HEK293 (cell line): Measurements from ENCODE around the gene CEBPZ.

ENCODE experiments used
- CTCF ChIA-PET: fragments of 350-600 bp; formaldehyde crosslinking; extraction: SDS; loops from one replicate; lab custom pipeline; 2021; ENCODE audit warnings: antibody characterized with exemption; lab: Yijun Ruan, JAX
- POLR2A ChIA-PET: fragments of 300-600 bp; formaldehyde crosslinking; extraction: SDS; loops from one replicate; lab custom pipeline; 2020; ENCODE audit warnings: antibody characterized with exemption, inconsistent platforms; lab: Yijun Ruan, JAX
- H3K27ac ChIP-seq: fragments of 200-500 bp; sonication (Bioruptor generic); 2 replicates; pipeline ENCODE4 v1.5.1; 2014; ENCODE audit warnings: low read depth, low read length, control low read depth, inconsistent platforms; ENCODE audit errors: extremely low read depth
- H3K36me3 ChIP-seq, 2 experiments: fragments of 200-500 bp in 1 of 2; sonication (Bioruptor generic) in 1 of 2; 1 replicate in 1 of 2; 2 replicates in 1 of 2; pipeline ENCODE4 v1.5.1; 2014 to 2017; ENCODE audit warnings: inconsistent platforms in 2 of 2, low read length in 2 of 2; ENCODE audit not compliant: control insufficient read depth in 2 of 2, insufficient read depth in 1 of 2
- H3K4me1 ChIP-seq: fragments of 200-500 bp; sonication (Bioruptor generic); 2 replicates; pipeline ENCODE4 v1.5.1; 2014; ENCODE audit warnings: mild to moderate bottlenecking, low read length, inconsistent platforms; ENCODE audit not compliant: control insufficient read depth, insufficient read depth
- H3K4me3 ChIP-seq: 2 replicates; pipeline ENCODE4 v1.5.1; 2011; ENCODE audit warnings: low read depth, mild to moderate bottlenecking, control low read depth, low read length, moderate library complexity
- H3K9me3 ChIP-seq: fragments of 200-500 bp; sonication (Bioruptor generic); 2 replicates; pipeline ENCODE4 v1.5.1; 2014; ENCODE audit warnings: low read depth, low read length, inconsistent platforms; ENCODE audit not compliant: control insufficient read depth, insufficient read depth
- CTCF ChIP-seq: fragments of 450-650 bp; formaldehyde crosslinking; IDR thresholded peaks from 2 replicates; pipeline ENCODE4 v1.5.1; 2016; ENCODE audit warnings: missing biosample characterization, missing genetic modification characterization
- GFI1B ChIP-seq: fragments of 450-650 bp; formaldehyde crosslinking; IDR thresholded peaks from 2 replicates; pipeline ENCODE4 v1.5.1; 2016; ENCODE audit warnings: missing biosample characterization, missing genetic modification characterization
- GLIS2 ChIP-seq: fragments of 450-650 bp; formaldehyde crosslinking; IDR thresholded peaks from 2 replicates; pipeline ENCODE4 v1.5.1; 2016; ENCODE audit warnings: missing biosample characterization, missing genetic modification characterization
- KLF10 ChIP-seq: fragments of 450-650 bp; IDR thresholded peaks from 2 replicates; pipeline ENCODE4 v1.5.1; 2018; ENCODE audit warnings: missing biosample characterization, mild to moderate bottlenecking, missing genetic modification characterization
- KLF9 ChIP-seq: fragments of 450-650 bp; formaldehyde crosslinking; IDR thresholded peaks from 2 replicates; pipeline ENCODE4 v1.5.1; 2016; ENCODE audit warnings: missing biosample characterization, missing genetic modification characterization, low read depth
- PRDM1 ChIP-seq: fragments of 450-650 bp; formaldehyde crosslinking; IDR thresholded peaks from 2 replicates; pipeline ENCODE4; 2016; ENCODE audit warnings: missing biosample characterization, missing genetic modification characterization
- SCRT1 ChIP-seq: fragments of 450-650 bp; formaldehyde crosslinking; IDR thresholded peaks from 2 replicates; pipeline ENCODE4 v1.5.1; 2016; ENCODE audit warnings: missing biosample characterization, missing genetic modification characterization, borderline replicate concordance
- SP2 ChIP-seq: fragments of 450-650 bp; formaldehyde crosslinking; IDR thresholded peaks from 2 replicates; pipeline ENCODE4 v1.5.1; 2016; ENCODE audit warnings: missing biosample characterization, missing genetic modification characterization
- SP7 ChIP-seq: fragments of 450-650 bp; formaldehyde crosslinking; IDR thresholded peaks from 2 replicates; pipeline ENCODE4 v1.5.1; 2016; ENCODE audit warnings: missing biosample characterization, missing genetic modification characterization
- TCF7L2 ChIP-seq: IDR thresholded peaks from 2 replicates; pipeline ENCODE4 v1.6.1; 2011; ENCODE audit warnings: low read depth, mild to moderate bottlenecking, inconsistent platforms, low read length, moderate library complexity, borderline replicate concordance
- ZFP37 ChIP-seq: fragments of 450-650 bp; formaldehyde crosslinking; IDR thresholded peaks from 2 replicates; pipeline ENCODE4 v1.5.1; 2016; ENCODE audit warnings: missing biosample characterization, missing genetic modification characterization
- ZNF155 ChIP-seq: fragments of 450-650 bp; formaldehyde crosslinking; IDR thresholded peaks from 2 replicates; pipeline ENCODE4 v1.5.1; 2016; ENCODE audit warnings: missing biosample characterization, missing genetic modification characterization
- ZNF24 ChIP-seq: fragments of 450-650 bp; formaldehyde crosslinking; IDR thresholded peaks from 2 replicates; pipeline ENCODE4 v1.5.1; 2016; ENCODE audit warnings: missing biosample characterization, missing genetic modification characterization
- ZNF248 ChIP-seq: fragments of 450-650 bp; formaldehyde crosslinking; IDR thresholded peaks from 2 replicates; pipeline ENCODE4 v1.5.1; 2017; ENCODE audit warnings: missing biosample characterization, missing genetic modification characterization
- ZNF266 ChIP-seq: fragments of 450-650 bp; formaldehyde crosslinking; IDR thresholded peaks from 2 replicates; pipeline ENCODE4 v1.5.1; 2016; ENCODE audit warnings: missing biosample characterization, missing genetic modification characterization, low read depth
- ZNF292 ChIP-seq: fragments of 450-650 bp; formaldehyde crosslinking; IDR thresholded peaks from 2 replicates; pipeline ENCODE4 v1.5.1; 2016; ENCODE audit warnings: low read depth, missing biosample characterization, missing genetic modification characterization, borderline replicate concordance
- ZNF302 ChIP-seq: fragments of 450-650 bp; formaldehyde crosslinking; IDR thresholded peaks from 2 replicates; pipeline ENCODE4 v1.5.1; 2016; ENCODE audit warnings: missing biosample characterization, missing genetic modification characterization, low read depth
- ZNF48 ChIP-seq: fragments of 450-650 bp; formaldehyde crosslinking; IDR thresholded peaks from 2 replicates; pipeline ENCODE4 v1.5.1; 2016; ENCODE audit warnings: missing biosample characterization, missing genetic modification characterization
- ZNF510 ChIP-seq: fragments of 450-650 bp; formaldehyde crosslinking; IDR thresholded peaks from 2 replicates; pipeline ENCODE4 v1.5.1; 2018; ENCODE audit warnings: mild to moderate bottlenecking, missing genetic modification characterization, missing biosample characterization; ENCODE audit not compliant: insufficient replicate concordance
- ZNF530 ChIP-seq: fragments of 450-650 bp; formaldehyde crosslinking; IDR thresholded peaks from 2 replicates; pipeline ENCODE4 v1.5.1; 2016; ENCODE audit warnings: low read depth, missing biosample characterization, missing genetic modification characterization
- ZNF549 ChIP-seq: fragments of 450-650 bp; IDR thresholded peaks from 2 replicates; pipeline ENCODE4 v1.5.1; 2018; ENCODE audit warnings: missing biosample characterization, missing genetic modification characterization, mild to moderate bottlenecking, inconsistent platforms, moderate library complexity
- ZNF600 ChIP-seq: fragments of 450-650 bp; formaldehyde crosslinking; IDR thresholded peaks from 2 replicates; pipeline ENCODE4 v1.5.1; 2016; ENCODE audit warnings: missing biosample characterization, missing genetic modification characterization
- ZNF645 ChIP-seq: fragments of 450-650 bp; formaldehyde crosslinking; IDR thresholded peaks from 2 replicates; pipeline ENCODE4; 2016; ENCODE audit warnings: missing biosample characterization, missing genetic modification characterization
- ZNF692 ChIP-seq: fragments of 450-650 bp; formaldehyde crosslinking; IDR thresholded peaks from 2 replicates; pipeline ENCODE4 v1.5.1; 2016; ENCODE audit warnings: missing biosample characterization, missing genetic modification characterization
- ZNF791 ChIP-seq: fragments of 450-650 bp; formaldehyde crosslinking; IDR thresholded peaks from 2 replicates; pipeline ENCODE4 v1.5.1; 2016; ENCODE audit warnings: missing biosample characterization, missing genetic modification characterization
- ZSCAN23 ChIP-seq: fragments of 450-650 bp; formaldehyde crosslinking; IDR thresholded peaks from 2 replicates; pipeline ENCODE4 v1.5.1; 2016; ENCODE audit warnings: missing biosample characterization, missing genetic modification characterization
- ZXDB ChIP-seq: fragments of 450-650 bp; formaldehyde crosslinking; IDR thresholded peaks from 2 replicates; pipeline ENCODE4 v1.5.1; 2016; ENCODE audit warnings: missing biosample characterization, missing genetic modification characterization
- TF ChIP-seq, protein P1 (sequence below): IDR thresholded peaks from 2 replicates; pipeline ENCODE4 v1.6.1; 2011; ENCODE audit warnings: mild to moderate bottlenecking, low read depth, low read length, borderline replicate concordance

Gene CEBPZ

GRCh38 chr2:37198681-37199065 lies 32.7 kb downstream of the CEBPZ start:
- Histone ChIP-seq H3K36me3 (peaks cover 29 to 40% of the 10 kb centered on the region in 2 experiments), H3K27ac (no peak overlapping the region), H3K4me1 (no peaks in the 10 kb centered on the region), H3K4me3 (no peak overlapping the region), H3K9me3 (no peaks in the 10 kb centered on the region)
- POLR2A ChIA-PET, result interaction anchor here (0.9 kb wide), 1 partner anchor 13 kb away, joined by 3 read pairs; no protein-coding TSS in a partner anchor
- CTCF ChIA-PET, result interaction anchor here (0.6 to 1.2 kb wide), 3 partner anchors 9 to 144 kb away, joined by 3 to 4 read pairs (median 3); no protein-coding TSS in a partner anchor
- TF ChIP-seq TCF7L2 (no peak), CTCF (tag by site-specific recombination) (no peak), GFI1B (tag by site-specific recombination) (no peak), ZNF791 (tag by site-specific recombination) (no peak), ZFP37 (tag by site-specific recombination) (no peak), SP2 (tag by site-specific recombination) (no peak), SCRT1 (tag by site-specific recombination) (no peak), KLF9 (tag by site-specific recombination) (no peak)

DNA sequence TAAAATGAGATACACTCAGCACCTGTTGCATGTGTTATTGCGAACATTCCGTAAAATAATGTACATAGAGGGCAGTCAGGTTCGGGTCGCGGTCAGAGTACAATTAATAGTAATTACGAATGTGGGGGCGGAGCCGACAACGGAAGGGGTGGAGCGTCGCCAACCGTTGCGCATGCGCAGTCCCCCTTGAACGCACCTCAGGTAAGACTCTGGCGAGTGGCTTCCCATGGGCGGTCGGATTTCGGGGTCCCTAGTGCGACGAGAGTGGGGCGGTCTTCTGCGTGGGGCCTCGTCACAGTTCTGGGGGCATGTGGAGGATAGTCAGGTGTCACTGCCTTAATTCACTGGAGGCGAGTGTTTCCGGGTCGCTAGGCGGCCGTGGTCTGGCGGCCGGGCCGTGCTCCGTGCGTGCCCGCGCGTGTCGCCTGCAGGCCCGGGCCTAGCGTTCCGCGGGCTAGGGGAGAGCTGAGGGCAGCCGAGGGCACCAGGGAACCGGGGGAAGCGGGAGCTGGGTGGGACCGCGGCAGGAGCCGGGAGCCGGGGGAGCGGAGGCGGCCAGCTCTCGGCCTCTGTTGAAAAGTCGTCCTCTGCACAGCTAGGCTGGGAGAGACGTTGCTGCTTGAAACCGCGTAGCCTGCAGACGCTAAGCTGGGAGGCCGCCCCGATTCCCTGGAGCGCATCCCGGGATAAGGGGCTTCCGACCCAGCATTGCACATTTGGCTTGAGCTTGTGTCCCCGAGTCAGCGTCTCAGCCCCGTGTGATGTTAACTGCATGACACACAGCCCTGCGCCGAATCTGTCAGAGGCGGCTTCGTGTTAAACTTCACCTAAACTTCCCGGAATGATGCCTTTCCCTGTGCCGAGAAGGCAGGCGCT lies 34.8 kb downstream of the CEBPZ start, which contains the start of gene CEBPZOS:
CEBPZOS (plus strand) TSS at position 177 of the 876 bp plus-strand sequence. CDS start 3,209 bp downstream, outside the sequence.
- H3K27ac ChIP-seq, result peak within 1 kb of the TSS; percentile 84
- H3K4me1 ChIP-seq, result no peaks in the 10 kb centered on the region
- CTCF ChIA-PET, result no interaction called here
- H3K4me3 ChIP-seq, result peak within 1 kb of the TSS; percentile 97
- no peaks in the 10 kb centered on the region for H3K9me3 ChIP-seq
- POLR2A ChIA-PET, result interaction anchor here (0.5 to 1.5 kb wide), 3 partner anchors 21 to 41 kb away, joined by 3 to 7 read pairs (median 3); partner anchors contain the start of genes CEBPZ and NDUFAF7
- H3K36me3 ChIP-seq, result peaks cover 10 to 20% of the 10 kb centered on the region in 2 experiments
- TF ChIP-seq SP7 (tag by site-specific recombination), result 0 out of 2 replicates have a peak, but pooled peaks have one; percentile 56
- no peak for TF ChIP-seq ZNF155 (tag by site-specific recombination)
- peak; percentile 84 for TF ChIP-seq ZNF24 (tag by site-specific recombination)
- no peak for TF ChIP-seq ZNF292 (tag by site-specific recombination)
- no peak; the same call in 1 of the 2 replicates for TF ChIP-seq ZNF600 (tag by site-specific recombination)
- TF ChIP-seq ZSCAN23 (tag by site-specific recombination), result no peak
- no peak for TF ChIP-seq ZNF645
- no peak for TF ChIP-seq ZNF791 (tag by site-specific recombination)
- no peak for TF ChIP-seq ZNF530 (tag by site-specific recombination)
- TF ChIP-seq, protein P1, sequence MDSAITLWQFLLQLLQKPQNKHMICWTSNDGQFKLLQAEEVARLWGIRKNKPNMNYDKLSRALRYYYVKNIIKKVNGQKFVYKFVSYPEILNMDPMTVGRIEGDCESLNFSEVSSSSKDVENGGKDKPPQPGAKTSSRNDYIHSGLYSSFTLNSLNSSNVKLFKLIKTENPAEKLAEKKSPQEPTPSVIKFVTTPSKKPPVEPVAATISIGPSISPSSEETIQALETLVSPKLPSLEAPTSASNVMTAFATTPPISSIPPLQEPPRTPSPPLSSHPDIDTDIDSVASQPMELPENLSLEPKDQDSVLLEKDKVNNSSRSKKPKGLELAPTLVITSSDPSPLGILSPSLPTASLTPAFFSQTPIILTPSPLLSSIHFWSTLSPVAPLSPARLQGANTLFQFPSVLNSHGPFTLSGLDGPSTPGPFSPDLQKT, result no peak
- peak; percentile 61 for TF ChIP-seq ZXDB (tag by site-specific recombination)
- TF ChIP-seq GLIS2 (tag by site-specific recombination), result no peak
- TF ChIP-seq ZNF48 (tag by site-specific recombination), result no peak
- no peak for TF ChIP-seq ZNF248
- peak; percentile 61 for TF ChIP-seq SP2 (tag by site-specific recombination)
- no peak for TF ChIP-seq ZNF510 (tag by site-specific recombination)
- TF ChIP-seq ZNF692, result peak; percentile 48; the same call in 1 of the 2 replicates
- no peak for TF ChIP-seq PRDM1
- no peak for TF ChIP-seq ZNF302 (tag by site-specific recombination)
- no peak for TF ChIP-seq KLF10
- no peak for TF ChIP-seq ZNF549 (tag by site-specific recombination)
- TF ChIP-seq ZNF266, result no peak
